M059J (cell line): ENCODE results near the gene PRPF6. TPM values are rescaled to one million over a fixed set of nuclear protein-coding genes. Genes with fewer than 3 reads are reported as not detected.

Experiments
- DNase-seq: peaks from one replicate; pipeline ENCODE4 v3.0.0-alpha.2; 2012; ENCODE audit warnings: low read depth
- total RNA-seq: library from RNA; depleted of rRNA; stranded (reverse); fragments of >200 nt; shearing (Covaris generic); gene quantifications from 2 replicates; pipeline ENCODE4 v1.2.3, GENCODE V29; 2014

The PRPF6 gene
- total RNA-seq, 1 experiment from 2014 or later, result 106 TPM

DNA sequence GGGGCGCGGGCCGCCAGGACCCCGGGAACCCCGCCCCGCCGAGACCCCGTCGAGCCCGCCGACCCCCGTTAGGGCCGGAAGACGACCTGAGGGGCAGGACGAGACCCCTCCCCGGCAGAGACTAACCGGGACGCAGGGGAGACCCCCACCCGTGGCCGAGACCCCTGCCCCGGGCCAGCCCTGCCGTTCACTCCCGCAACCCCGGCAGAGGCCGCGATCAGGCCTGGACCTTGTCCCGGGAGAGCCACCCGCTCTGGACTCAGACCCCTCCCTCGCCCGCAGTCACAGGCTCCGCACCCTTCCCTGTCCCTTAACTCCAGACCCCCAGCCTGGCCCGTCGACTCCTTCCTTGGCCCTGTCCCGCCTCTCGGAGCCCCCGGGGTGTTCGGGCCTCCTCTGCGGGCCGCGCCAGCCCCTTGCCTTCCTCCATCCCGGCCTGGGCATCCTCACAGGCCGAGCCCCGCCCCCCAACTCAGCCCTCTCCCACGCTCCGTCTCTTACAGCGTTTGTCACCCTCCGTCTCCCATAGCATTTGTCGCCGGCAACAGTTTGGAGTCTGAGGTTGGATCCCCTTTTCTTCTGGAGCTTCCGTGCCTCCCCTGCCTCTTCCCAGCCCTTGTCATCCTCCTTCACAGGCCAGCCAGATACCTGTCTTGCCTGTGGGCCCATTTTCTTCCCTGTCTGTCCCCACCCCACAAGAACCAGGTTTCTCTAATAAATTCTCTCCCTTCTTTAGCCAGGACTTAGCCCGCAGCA lies 82.6 kb downstream of the PRPF6 start:
- DNase-seq, result peak; percentile 50

GRCh38 chr20:64064145-64064698 lies 83.3 kb downstream of the PRPF6 start:
- DNase-seq, result peak; percentile 94

- no peak for DNase-seq
Observed at GRCh38 chr20:64065062-64065973, 84.4 kb downstream of the PRPF6 start.

DNA sequence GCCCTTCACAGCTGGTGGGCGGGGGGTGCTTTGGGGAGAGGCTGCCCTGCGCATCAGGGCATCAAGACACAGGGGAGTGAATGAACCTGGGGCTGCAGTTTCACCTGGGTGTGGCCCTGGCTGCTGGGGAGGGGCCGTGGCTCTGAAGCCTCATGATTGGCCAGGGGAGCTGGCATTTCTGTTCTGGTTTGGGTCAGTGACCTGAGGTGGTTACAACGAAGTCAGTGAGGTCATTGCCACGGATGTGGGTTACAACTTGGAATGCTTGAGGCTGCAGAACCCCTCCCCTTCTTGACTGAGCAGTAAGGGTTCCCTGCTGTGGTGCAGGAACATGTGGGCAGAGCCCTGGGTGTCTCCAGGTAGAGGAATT lies 85.0 kb downstream of the PRPF6 start:
- peak; percentile 99 for DNase-seq

DNA sequence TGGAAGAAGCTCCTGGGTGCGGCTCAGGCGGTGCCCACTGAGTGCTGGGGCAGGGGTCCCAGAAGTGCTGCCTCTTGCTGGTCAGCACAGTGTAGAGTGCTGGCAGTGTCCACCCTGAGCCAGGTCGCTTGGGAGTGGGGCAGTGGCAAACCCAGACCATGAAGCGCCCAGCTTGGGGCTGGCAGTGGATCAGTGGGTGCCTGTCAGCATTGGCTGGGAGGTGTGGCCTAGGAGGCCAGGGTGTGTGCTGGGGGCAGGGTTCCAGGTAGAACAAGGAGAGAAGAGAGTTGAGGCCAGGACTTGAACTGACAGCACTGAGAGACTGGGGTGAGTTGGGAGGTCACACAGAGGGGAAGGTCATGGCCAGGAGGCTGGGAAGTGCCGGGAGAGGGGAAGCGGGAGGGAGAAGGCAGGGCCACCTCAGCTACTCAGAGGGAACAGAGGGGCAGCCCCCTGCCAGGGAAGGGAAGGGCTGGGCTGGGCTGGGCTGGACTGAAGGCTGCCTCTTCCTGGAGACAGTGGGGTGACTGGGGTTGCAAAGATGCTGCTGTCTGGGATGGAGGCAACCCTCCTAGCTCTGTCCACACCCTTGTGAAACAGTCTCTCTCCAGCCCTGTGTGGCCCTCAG lies 86.2 kb downstream of the PRPF6 start:
- no peak for DNase-seq

GRCh38 chr20:64067733-64068307 lies 86.9 kb downstream of the PRPF6 start:
- no peak for DNase-seq

- DNase-seq, result no peak
Observed at GRCh38 chr20:64068386-64069208, 87.7 kb downstream of the PRPF6 start.

DNA sequence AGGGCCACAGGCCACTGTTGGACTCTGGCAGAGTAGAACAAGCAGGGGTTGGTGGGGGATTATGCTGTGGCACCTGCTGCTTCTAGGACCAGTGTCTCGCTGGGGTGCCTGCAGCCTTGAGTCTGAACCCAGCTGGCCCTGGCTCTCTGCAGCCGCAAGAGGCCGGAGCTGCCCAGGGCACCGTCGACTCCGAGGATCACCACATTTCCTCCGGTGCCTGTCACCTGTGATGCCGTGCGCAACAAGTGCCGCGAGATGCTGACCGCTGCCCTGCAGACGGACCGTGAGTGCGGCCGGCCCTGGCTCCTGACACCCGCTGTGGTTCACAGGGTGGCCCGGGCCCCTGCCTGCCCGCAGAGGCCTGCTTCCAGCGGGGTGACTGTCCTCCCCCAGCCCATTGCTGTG lies 88.3 kb downstream of the PRPF6 start:
- DNase-seq, result no peak

DNA sequence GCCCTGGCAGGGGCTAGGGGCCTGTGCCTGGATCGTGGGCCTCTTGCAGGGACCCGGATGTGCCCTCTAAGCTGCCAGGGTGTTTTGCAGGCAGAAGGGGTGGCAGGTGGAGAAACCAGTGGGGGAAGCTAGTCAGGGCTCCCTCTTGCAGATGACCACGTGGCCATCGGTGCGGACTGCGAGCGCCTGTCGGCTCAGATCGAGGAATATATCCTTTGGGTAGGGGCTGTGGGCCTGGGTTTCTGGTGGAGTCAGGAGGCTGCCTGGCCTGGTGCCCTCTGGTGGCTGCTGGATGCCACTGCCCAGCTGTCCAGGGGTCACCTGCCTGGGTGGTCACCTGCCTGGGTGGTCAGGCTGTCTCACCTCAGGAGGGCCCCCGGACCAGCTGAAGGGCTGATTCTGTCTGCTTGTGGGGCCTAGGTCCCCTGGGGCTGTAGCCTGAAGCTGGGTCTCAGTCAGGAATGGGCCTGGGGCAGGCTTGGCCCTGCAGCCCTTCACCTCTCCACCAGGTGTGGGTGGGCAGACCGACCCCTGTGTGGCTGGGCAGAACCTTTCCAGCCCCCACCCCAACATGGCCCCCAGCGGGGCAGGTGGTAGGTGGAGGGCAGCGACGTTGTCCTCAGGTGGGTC lies 88.8 kb downstream of the PRPF6 start:
- no peak for DNase-seq

DNA sequence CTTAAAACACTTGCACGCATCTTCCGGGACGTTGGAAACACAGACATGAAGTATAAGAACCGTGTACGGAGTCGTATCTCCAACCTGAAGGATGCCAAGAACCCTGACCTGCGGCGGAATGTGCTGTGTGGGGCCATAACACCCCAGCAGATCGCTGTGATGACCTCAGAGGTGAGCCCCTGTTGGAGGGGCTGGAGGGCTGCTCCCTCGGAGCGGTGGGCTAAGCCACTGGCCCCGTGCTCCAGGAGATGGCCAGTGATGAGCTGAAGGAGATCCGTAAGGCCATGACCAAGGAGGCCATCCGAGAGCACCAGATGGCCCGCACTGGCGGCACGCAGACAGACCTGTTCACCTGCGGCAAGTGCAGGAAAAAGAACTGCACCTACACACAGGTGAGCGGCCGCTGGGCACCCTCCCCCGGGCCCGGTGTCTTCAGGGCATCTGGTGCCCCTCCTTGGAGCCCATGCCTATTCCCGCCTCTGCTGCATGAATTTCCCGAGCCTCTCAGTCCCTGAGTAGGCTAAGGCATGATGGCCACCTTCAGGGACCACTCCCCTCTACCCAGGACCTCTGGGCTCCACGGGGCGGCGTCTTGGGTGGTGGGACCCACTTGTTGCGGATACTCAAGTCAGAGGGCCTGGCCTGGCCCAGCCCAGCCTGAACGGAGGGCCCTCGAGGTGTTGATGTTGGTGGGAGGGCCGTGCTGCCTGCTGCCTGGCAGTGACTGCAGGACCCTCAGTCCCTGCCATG lies 89.5 kb downstream of the PRPF6 start:
- no peak for DNase-seq

DNA sequence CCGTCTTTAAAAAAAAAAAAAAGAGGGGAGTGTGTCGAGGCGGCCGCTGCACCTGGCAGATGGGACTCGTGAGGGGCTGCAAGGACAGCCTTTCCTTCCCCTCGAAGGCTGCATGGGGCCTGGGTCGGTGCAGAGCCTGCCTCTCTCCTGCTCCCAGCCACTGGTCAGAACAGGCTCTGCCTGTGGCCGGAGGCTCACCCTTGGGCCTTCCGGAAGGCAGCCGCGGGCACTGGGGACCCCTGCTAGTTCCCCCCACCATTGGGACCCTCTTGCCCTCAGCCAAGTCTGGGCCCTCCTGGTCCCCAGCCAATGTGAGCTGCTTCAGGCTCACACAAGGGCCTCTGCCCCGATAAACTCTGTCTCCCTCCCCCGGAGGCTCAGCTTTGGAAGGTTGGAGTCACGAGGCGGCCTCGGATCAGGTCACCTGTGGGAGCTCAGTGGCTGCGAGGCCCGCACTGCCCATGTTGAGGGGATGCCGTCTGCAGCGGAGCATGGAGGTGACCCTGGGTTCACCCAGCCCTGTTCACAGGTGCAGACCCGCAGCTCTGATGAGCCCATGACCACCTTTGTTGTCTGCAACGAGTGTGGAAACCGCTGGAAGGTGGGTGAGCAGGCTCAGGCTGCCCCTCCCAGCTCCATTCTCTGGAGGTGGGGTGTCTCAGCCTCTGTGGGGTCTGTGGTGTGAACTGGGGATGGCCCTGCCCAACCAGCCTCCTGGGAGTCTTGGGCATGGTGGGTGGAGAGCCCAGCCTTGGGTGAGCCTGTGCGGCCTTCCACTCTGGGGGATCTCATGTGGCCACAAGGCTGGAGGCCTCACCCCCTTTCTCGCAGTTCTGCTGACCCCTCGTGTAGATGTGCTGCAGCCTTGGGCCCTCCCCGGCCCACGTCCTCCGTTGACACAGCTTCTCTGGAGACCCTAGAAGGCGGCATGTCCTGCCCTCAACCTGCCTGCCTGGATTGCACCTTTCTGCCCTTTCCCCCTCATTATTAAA lies 90.7 kb downstream of the PRPF6 start:
- no peak for DNase-seq

DNA sequence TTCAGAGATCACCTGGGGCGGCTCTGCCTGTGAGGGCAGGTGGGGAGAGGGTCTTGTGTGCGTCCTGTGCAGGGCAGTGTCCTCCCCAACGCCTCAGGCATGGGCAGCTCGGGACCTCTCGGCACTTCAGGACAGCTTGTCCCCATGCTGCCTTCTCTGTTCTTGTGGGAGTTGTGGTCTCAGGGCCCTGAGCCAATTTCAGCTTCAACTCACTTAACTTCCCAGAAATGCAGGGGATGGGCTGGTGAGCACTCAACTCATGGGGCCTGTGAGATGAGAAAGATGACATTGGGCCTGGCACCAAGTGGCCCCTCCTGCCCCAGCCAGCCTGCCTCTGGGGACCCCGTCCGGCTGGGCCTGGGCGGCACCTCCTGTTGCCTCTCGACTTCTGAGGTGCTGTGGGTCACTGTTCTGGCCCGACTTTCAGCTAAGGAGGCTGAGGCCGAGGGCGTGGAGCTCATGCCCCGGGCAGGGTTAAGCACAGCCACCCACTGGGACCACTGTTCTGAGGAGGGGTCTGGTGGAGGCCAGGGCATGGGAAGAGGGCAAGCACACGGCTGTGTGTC lies 91.6 kb downstream of the PRPF6 start:
- no peak for DNase-seq

DNA sequence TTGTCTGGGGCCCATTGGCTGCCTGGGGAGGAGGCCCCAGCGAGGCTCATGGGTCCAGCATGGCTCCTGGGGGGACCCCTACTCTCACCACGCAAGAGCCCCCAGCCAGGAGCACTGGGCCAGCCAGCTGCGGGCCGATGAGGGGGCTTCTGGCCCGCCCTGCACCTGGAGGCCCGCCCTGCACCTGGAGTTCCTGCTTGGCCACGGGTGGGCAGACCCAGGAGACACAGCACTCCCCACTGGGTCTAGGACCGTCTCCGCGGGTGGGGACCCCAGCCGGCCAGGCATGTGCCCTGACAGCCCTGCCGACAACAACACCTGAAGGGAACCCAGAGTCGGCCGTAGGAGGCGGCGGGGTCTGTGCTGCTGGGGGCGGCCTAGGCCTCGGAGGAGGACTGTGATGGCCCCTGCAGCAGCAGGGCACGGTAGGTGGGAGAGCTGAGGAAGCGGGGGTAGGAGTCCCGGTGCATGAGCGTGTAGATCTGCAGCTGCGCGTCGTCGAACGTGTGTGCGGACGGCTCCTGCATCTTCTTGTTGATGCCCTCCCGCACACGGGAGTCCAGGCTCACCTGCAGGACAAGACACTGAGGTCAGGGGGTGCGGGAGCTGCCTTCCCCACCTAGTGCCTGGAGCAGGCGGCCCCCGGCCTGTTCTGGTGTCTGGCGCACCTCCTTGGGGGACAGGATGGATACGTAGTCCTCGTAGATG lies 92.7 kb downstream of the PRPF6 start:
- no peak for DNase-seq

DNA sequence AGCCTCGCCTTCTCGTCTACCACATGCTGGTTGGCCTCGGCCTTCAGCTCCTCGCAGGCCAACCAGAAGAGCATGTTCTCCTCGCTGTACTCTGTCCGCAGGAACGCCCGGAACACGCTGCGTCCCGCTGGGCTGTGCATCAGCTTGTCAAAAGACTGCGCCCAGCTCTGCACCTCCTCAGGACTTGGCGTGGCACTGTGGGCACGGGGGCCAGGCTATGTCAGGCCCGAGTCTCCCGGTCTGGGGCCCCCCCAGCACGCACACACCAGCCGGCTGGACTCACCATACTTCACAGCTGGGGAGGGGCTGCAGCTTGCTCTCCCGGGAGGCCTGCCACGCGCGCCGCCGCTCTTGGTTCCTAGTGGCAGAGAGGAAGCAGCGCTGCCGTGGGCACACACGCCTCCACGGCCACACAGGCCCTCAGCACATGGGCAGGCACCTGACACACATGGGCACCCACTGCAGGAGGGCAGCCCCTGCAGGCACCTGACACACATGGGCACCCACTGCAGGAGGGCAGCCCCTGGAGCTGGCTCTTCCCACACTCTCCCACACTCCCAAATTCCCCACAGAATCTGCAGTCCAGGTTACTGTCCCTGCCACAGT lies 93.4 kb downstream of the PRPF6 start:
- DNase-seq, result no peak

DNA sequence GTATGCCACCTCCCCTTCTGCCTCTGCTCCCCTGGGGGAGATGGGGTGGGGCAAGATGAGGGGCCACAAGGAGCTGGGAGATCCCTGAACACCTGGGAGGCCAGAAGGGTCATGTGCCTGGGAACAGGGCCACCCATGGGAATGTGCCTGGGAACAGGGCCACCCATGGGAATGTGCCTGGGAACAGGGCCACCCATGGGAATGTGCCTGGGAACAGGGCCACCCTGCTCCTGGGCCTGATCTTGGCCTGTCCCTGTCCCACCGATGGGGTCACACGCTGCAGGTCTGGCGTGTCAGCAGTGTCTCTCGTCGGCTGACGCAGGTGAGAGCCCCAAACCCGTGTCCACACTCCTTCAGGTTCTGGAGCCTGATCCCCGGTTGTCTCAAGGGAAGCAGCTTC lies 94.0 kb downstream of the PRPF6 start:
- DNase-seq, result no peak

- DNase-seq, result no peak
Observed at GRCh38 chr20:64075556-64075955, 94.6 kb downstream of the PRPF6 start.
